ENCODE measurements around the gene TP53I11. TPM values are rescaled to one million over a fixed set of nuclear protein-coding genes. Genes with fewer than 3 reads are reported as not detected.
A peak's percentile ranks its signal among the peaks of the same experiment; 100 is the strongest.

TP53I11 gene
- total RNA-seq, 1 donor, result 47.8 TPM

- no peak overlapping the region for H2AFZ ChIP-seq (ENCODE audit: low read length)
- H3K4me3 ChIP-seq (ENCODE audit: insufficient read depth, low read length), result no peak overlapping the region
- TF ChIP-seq CTCF (IDR thresholded peaks at IDR 0.05; ENCODE audit: extremely low read depth, low read depth, low read length), result no peak
- H3K4me2 ChIP-seq (ENCODE audit: insufficient read depth, low read length), result no peak overlapping the region
- peaks cover 17% of the 10 kb centered on the region for H3K27me3 ChIP-seq (ENCODE audit: insufficient read depth, low read length)
- DNase-seq (ENCODE audit: insufficient read length, low spot score, missing footprints), result no peak
- no peak overlapping the region for H3K27ac ChIP-seq (ENCODE audit: low read depth, low read length)
- no peaks in the 10 kb centered on the region for H3K79me2 ChIP-seq (ENCODE audit: insufficient read depth, low read length)
- peaks cover 9% of the 10 kb centered on the region for H4K20me1 ChIP-seq (ENCODE audit: insufficient read depth, low read length)
- no peaks in the 10 kb centered on the region for H3K9me3 ChIP-seq (ENCODE audit: low read depth, low read length)
- no peaks in the 10 kb centered on the region for H3K36me3 ChIP-seq (ENCODE audit: insufficient read depth, low read length)
- H3K4me1 ChIP-seq (ENCODE audit: insufficient read depth, low read length), result no peaks in the 10 kb centered on the region
Measured at GRCh38 chr11:44940404-44940803, 10.3 kb downstream of the TP53I11 start.

- Histone ChIP-seq H3K4me3 (ENCODE audit: insufficient read depth, low read length) (no peak overlapping the region), H3K36me3 (ENCODE audit: insufficient read depth, low read length) (no peaks in the 10 kb centered on the region), H3K9me3 (ENCODE audit: low read depth, low read length) (no peaks in the 10 kb centered on the region), H2AFZ (ENCODE audit: low read length) (no peak overlapping the region), H3K4me2 (ENCODE audit: insufficient read depth, low read length) (no peak overlapping the region), H4K20me1 (ENCODE audit: insufficient read depth, low read length) (peaks cover 3% of the 10 kb centered on the region), H3K27ac (ENCODE audit: low read depth, low read length) (no peak overlapping the region), H3K27me3 (ENCODE audit: insufficient read depth, low read length) (peaks cover 17% of the 10 kb centered on the region), H3K79me2 (ENCODE audit: insufficient read depth, low read length) (no peaks in the 10 kb centered on the region), H3K4me1 (ENCODE audit: insufficient read depth, low read length) (no peaks in the 10 kb centered on the region)
- peak; percentile 89 for DNase-seq (ENCODE audit: insufficient read length, low spot score, missing footprints)
- peak; percentile 22 for TF ChIP-seq CTCF (IDR thresholded peaks at IDR 0.05; ENCODE audit: extremely low read depth, low read depth, low read length)
Measured at GRCh38 chr11:44939673-44940395, 10.8 kb downstream of the TP53I11 start.

GRCh38 chr11:44938066-44938691 lies 12.5 kb downstream of the TP53I11 start:
- Histone ChIP-seq H3K4me3 (ENCODE audit: insufficient read depth, low read length) (no peak overlapping the region), H3K36me3 (ENCODE audit: insufficient read depth, low read length) (no peaks in the 10 kb centered on the region), H2AFZ (ENCODE audit: low read length) (no peak overlapping the region), H3K27ac (ENCODE audit: low read depth, low read length) (no peak overlapping the region), H3K4me1 (ENCODE audit: insufficient read depth, low read length) (no peaks in the 10 kb centered on the region), H3K79me2 (ENCODE audit: insufficient read depth, low read length) (no peaks in the 10 kb centered on the region), H3K27me3 (ENCODE audit: insufficient read depth, low read length) (peaks cover 11% of the 10 kb centered on the region), H3K9me3 (ENCODE audit: low read depth, low read length) (no peaks in the 10 kb centered on the region), H3K4me2 (ENCODE audit: insufficient read depth, low read length) (no peak overlapping the region), H4K20me1 (ENCODE audit: insufficient read depth, low read length) (peaks cover 3% of the 10 kb centered on the region)
- no peak for DNase-seq (ENCODE audit: insufficient read length, low spot score, missing footprints)
- TF ChIP-seq CTCF (IDR thresholded peaks at IDR 0.05; ENCODE audit: extremely low read depth, low read depth, low read length), result no peak

GRCh38 chr11:44936951-44937543 lies 13.6 kb downstream of the TP53I11 start:
- Histone ChIP-seq H4K20me1 (ENCODE audit: insufficient read depth, low read length) (peaks cover 3% of the 10 kb centered on the region), H3K9me3 (ENCODE audit: low read depth, low read length) (no peaks in the 10 kb centered on the region), H2AFZ (ENCODE audit: low read length) (no peak overlapping the region), H3K79me2 (ENCODE audit: insufficient read depth, low read length) (no peaks in the 10 kb centered on the region), H3K27ac (ENCODE audit: low read depth, low read length) (no peak overlapping the region), H3K36me3 (ENCODE audit: insufficient read depth, low read length) (no peaks in the 10 kb centered on the region), H3K4me2 (ENCODE audit: insufficient read depth, low read length) (no peak overlapping the region), H3K4me3 (ENCODE audit: insufficient read depth, low read length) (no peak overlapping the region), H3K27me3 (ENCODE audit: insufficient read depth, low read length) (peaks cover 7% of the 10 kb centered on the region), H3K4me1 (ENCODE audit: insufficient read depth, low read length) (no peaks in the 10 kb centered on the region)
- no peak for DNase-seq (ENCODE audit: insufficient read length, low spot score, missing footprints)
- TF ChIP-seq CTCF (IDR thresholded peaks at IDR 0.05; ENCODE audit: extremely low read depth, low read depth, low read length), result no peak
